HTERT RPE-1 (cell line): ENCODE measurements around the gene CTSD.
"Not testable (repeated sequence)": the region's sequence is repeated elsewhere in the genome, so short reads cannot be mapped to it uniquely, and the experiment has no call there.

Experiments
- in situ Hi-C: fragments of 300-500 bp; cut with MboI; formaldehyde crosslinking; loops from 4 replicates; pipeline ENCODE4 v1.14.3; 2020; ENCODE audit warnings: low sequenced_read_pairs

CTSD gene

DNA sequence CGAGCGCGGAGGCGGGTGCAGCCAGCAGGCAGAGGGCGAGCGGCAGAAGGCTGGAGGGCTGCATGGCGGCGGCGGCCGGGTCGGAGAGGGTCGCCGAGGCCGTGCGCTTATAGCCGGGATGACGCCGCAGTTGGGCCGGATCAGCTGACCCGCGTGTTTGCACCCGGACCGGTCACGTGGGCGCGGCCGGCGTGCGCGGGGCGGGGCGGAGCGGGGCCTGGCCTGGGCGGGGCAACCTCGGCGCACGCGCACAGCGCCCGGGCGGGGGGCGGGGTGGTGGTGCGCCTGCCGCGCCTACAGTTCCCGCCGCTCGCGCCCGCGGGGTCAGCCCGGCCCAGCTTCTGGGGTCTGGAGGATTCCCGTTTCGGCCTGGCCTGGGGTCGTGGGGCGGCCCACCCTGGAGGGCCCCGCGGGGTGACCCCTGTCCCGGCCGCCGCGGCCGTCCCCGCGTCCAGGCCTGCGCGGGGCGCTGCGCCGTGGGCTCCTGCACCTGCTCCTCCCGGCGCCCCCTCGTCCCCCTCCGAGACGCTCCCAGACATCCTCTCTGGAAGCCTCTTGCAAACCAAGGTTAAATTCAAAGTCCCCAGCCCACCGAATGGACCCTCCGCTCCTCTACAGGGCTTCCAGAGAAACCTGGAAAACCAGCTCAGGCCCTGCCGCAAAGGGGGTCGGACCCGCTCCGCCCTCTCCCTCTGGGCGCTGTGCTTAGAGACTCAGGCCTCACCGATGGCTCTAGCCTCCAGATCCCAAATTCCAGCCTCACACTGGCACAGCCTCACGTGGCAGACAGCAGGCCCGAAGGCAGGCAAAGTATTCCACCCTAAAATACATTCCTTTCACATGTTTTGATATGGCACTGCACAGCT, at the start of gene CTSD:
CTSD (minus strand) TSS at position 132 of the 866 bp plus-strand sequence; CDS start at position 64, 68 bp downstream.
- in situ Hi-C loops = no loop called here

DNA sequence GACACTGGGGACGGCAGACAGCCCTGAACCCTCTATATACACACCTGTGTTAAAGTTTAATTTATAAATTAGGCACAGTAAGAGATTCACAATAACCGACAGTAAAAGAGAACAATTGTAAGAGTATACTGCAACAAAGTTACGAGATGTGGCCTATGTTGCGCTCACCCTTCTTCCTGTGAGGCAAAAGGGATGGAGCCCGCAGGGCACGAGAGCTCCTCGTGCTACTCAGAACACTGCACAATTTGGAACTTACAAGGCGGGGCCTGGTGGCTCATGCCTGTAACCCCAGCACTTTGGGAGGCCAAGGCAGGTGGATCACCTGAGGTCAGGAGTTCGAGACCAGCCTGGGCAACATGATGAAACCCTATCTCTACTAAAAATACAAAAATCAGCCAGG, 49.6 kb upstream of the CTSD start:
- in situ Hi-C loops = not testable (repeated sequence)

DNA sequence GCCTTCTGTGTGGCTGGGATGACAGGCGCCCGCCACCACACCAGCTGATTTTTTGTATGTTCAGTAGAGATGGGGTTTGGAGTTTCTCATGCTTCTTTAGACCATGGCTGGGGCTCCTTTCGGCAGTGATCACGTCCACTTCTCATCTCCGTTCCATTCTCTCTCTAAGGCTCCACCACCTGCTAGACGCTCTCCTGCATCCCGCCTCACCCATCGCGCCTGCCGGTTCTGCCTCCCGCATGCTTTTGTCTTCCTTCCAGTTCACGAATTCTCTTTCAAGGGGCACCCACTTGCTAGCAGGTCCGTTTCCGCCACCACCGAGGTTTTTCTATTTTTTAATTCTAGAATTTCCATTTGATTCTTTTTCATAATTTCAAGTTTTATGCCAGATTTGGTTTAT, 49.1 kb upstream of the CTSD start:
- in situ Hi-C loops = no loop called here

DNA sequence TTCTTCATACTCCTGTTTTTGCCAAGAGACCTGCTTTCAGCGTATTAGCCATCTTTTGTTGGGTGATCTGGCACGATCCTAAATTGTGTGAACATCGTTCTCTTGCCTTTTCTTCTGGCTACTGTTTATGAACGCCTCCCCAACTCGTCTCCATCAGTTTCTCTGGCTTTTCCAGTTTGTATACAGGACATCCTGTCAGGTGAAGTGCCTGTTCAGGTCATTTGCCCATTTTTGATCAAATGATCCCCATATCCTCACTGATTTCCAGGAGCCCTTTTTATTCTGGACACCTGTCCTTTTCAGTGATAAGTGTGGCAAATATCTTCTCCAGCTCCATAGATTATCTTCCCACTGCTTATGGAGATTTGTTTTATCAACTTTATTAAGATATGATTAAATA, 48.5 kb upstream of the CTSD start:
- in situ Hi-C loops = no loop called here

DNA sequence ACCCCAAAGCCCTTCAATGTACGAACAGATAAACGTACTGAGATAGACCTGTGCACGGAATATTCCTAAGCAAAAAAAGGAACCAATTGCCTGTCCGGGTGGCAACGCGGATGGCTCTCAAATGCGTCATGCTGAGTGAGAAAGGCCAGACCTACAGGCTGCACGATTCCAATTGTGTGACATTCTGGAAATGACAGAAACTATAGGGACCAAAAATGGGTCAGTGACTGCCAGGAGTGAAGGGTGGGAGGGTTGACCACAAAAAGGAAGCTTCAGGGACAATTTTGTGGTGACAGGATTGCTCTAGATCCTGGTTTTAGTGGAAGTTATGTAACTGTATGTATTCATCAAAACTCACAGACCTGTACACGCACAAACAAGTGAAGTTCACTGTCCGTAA, 47.0 kb upstream of the CTSD start:
- in situ Hi-C loops = no loop called here

DNA sequence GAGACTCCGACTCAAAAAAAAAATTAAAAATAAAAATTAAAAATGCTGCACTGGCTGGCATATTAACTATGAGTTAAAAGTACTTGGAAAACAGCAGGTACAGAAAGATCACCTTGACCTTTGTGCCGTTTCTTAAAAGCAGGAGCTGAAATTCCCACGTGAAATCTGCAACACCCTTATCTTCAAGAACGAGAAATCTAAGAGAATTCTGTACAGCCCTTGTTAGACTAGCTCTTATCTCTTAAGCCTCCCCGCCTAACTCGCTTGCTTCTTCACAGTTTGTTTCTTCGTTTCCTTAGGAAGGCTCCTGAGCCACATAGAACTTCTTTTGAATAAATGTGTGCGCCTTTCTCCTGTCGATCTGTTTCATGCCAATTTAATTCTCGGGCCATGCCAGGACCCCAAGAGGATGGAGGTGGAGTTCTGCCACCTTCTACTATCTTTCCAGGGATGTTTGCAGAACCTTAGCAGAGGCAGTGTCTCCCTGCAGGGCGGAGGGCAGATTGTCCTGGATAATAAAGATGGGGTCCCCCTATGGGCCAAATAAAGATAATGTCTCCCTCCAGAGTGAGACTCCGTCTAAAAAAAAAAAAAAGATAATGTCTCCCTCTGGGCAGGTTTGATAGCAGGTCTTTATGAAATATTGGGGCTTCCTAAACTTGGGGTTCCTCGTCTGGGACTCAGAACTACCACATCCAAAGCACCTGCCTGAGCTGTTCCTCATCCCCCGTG, 43.7 kb upstream of the CTSD start:
- in situ Hi-C loops = no loop called here

DNA sequence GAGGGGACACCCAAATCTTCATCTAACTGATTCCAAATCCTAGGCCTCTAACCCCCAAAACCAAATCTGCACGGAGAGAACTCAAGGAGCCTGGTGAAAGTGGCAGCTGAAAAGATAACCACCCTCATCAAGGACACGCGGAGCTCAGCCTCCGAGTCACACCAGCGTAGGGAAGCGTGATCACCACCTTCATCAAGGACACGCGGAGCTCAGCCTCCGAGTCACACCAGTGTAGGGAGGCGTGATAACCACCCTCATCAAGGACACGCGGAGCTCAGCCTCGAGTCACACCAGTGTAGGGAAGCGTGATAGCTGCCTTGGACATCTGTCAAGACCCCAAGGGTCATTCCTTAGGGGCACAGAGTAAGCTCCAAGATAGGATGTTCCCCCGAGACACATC, 41.8 kb upstream of the CTSD start:
- in situ Hi-C loops = no loop called here

DNA sequence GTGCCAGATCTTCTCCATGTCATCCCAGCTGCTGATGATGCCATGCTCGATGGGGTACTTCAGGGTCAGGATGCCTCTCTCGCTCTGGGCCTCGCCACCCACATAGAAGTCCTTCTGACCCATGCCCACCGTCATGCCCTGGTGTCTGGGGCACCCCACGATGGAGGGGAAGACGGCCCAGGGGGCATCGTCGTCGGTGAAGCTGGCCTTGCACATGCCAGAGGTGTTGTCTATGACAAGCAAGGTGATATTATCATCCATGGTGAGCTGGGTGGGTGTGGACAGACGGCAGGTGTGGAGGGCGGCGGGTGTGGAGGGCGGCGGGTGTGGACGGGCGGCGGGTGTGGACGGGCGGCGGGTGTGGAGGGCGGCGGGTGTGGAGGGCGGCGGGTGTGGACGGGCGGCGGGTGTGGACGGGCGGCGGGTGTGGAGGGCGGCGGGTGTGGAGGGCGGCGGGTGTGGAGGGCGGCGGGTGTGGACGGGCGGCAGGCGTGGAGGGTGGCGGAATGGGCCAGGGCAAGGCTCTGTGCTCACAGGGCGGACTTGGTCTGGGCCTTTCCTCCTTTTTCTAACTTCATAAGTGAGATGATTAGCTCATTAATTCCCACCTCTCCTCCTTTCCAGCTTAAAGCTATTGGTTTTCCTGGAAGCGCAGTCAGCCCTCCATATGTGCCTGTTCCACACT, 40.2 kb upstream of the CTSD start:
- in situ Hi-C loops = not testable (repeated sequence)

DNA sequence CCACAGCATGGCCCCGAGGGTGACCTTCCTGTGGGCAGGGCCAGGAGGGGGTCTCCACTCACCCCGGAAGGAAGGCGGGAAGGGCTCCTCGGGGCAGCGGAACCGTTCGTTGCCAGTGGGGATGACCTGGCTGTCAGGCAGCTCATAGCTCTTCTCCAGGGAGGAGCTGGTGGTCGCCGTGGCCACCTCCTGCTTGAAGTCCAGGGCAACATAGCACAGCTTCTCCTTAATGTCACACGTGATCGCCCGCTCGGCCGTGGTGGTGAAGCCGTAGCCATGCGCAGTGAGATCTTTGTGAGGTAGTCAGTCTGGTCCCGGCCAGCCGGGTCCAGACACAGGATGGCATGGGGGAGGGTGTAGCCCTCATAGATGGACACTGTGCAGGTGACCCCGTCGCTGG, 39.5 kb upstream of the CTSD start:
- in situ Hi-C loops = no loop called here

DNA sequence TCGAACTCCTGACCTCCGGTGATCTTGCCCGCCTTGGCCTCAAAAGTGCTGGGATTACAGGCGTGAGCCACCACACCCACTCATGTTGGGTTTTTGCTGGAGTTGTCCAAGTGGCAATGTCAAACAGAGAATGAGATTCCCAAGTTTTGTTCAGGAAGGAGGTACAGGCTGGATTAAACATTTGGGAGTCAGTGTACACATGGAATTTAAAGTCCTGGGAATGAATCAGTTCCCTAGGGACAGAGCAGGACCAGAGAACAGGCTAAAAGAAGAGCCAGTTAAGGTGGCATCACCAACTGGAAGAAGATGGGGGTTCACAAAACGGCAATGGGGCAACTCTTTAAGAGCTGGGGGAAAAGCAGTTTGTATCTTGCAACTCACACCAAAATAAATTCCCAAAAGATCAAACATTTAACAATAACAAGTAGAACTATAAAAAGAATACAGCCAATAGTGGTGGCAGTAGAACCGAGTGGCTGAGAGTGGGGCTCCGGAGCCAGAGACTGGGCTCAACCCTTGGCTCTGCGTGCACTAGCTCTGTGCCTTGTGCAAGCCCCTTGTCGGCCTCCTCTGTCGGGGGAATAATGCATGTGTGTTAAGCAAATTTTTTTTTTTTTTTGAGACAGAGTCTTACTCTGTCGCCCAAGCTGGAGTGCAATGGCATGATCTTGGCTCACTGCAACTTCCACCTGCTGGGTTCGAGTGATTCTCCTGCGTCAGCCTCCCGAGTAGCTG, 33.8 kb upstream of the CTSD start:
- in situ Hi-C loops = no loop called here

DNA sequence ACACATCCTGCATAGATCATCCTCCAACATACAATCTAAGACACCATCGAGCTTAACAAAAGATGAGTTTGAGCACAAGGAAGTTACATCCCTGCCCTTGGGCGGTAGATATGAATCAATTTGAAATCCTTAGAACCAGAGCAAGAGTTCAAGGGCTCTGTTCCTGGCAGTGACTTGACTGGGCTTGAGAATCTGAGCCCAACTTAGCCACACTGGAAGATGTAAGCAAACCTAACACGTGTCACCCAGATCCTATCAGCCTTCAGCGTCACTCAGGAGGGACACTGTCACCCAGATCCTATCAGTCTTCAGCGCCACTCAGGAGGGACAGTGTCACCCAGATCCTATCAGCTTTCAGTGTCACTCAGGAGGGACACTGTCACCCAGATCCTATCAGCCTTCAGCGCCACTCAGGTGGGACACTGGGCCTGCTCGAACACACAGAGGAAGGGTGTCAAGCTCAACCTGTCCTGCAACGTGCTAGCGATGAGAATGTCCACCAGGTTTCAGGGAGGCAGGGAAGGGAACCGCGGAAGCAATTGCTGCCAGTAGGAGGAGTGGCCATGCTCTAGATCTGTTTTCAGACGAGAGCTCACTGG, 32.8 kb upstream of the CTSD start:
- in situ Hi-C loops = no loop called here

DNA sequence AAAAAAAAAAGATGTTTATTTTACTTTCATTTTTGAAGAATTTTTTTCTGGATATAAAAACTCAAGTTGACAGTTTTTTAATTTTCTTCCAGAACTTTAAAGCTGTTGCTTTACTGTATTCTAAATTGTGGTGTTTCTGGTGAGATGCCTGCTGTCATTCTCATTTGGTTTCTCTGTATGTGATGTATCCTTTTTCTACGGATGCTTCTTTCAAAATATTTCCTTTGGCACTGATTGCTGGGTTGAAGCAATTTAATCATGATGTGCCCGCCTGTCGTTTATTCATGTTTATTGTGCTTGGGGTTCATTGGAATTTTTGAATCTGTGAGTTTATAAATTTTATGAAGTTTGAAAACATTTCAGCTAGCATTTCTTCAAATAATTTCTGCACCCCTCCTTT, 29.4 kb upstream of the CTSD start:
- in situ Hi-C loops = no loop called here

DNA sequence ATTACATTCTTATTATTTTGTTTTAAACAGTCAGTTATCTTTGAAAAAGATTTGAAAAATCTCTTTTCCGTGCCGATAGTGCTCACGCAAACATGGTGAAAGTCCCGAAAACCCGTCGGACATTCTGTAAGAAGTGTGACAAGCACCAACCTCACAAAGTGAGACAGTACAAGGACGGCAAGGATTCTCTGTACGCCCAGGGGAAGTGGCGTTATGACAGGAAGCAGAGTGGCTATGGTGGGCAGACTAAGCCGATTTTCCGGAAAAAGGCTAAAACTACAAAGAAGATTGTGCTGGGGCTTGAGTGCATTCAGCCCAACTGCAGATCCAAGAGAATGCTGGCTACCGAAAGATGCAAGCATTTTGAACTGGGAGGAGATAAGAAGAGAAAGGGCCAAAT, 28.7 kb upstream of the CTSD start:
- in situ Hi-C loops = no loop called here

DNA sequence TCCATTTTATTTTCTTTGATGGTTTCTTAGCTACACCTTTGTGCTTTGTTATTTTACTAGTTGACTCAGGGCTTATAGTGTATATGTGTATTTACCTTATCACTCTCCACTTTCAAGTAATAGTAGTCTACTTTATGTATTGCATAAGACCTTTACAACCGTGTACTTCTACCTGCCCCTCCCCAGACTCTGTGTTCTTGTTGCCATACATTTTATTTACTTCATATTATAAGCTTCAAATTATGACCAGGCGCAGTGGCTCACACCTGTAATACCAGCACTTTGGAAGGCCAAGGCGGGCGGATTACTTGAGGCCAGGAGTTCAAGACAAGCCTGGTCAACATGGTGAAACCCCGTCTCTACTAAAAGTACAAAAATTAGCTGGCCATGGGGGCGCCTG, 28.2 kb upstream of the CTSD start:
- in situ Hi-C loops = no loop called here

DNA sequence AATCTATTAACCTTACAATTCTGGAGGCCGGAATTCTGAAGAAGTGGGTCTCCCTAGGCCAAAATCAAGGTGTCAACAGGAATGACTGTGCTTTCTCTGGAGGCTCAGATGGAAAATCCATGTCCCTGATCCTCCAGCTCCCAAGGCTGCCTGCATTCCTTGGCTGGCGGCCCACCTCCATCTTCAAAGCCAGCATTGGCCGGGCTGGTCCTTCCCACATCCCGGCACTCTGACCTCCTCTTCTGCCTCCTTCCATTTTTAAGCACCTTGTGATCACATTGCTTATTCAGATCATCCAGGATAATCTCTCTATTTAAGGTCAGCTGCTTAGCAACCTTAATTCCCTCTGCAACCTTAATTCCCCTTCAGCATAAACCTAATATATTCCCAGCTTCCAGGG, 22.7 kb upstream of the CTSD start:
- in situ Hi-C loops = no loop called here

DNA sequence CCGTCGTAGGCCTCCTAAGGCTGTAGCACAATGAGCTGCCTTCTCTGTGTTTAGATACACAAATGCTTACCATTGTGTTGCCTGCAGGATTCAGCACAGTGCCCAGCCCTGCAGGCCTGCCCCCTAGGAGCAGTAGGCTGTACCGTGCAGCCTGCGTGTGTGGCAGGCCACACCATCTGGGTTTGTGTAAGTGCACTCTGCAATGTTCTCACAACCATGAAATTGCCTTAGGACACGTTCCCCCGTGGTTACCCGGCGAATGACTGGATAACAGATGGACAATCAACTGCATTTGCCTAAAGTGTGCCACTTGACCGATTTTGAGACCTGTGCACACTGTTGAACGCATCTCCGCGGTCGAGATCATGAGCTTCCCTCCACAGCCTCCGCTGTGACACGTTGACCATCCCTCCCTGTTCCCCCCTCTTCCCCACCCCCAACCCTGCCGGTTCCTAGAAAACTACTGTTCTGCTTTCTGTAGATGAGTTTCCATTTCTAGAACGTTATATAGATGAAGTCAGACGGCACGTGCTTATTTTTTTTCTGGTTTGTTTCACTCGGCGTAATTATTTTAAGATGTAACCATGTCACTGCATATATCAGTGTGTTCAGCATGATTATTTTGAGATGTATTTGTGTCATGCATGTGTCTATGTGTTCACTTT, 22.2 kb upstream of the CTSD start:
- in situ Hi-C loops = no loop called here

DNA sequence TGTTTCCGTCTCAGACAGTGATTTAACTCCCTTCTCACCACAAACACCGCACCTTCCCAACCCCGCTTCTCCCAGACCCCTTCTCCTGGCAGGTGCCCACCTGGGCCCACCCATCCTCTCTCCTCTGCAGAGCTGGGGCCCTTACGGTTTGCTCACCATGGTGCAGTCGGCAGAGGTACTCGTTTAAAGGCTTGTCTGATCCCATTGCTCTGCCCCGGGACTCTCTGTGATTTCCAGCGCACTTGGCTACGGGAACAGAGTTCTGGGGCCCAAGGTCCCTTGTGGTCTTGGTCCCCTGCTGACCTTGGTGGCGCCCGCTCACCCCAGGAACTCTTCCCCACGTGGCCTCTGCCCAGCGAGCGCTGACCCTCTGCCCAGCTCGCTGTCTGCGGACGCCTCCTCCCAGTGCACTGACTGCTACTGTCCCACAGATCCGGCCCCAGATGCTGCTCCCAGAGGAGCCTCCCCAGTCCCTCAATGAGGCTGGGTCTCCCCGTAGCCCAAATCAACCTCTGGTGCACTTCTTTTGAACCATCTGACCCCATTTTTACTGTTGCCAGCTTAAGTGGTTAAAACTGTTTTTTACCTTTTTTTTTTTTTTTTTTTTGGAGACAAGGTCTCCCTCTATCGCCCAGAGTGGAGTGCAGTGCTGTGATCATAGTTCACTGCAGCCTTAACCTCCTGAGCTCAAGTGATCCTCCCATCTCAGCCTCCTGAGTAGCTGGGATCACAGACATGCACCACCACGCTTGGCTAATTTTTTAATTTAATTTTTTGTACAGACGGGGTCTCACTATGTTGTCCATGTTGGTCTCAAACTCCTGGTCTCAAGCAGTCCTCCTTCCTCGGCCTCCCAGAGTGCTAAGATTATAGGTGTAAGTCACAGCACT, 21.3 kb upstream of the CTSD start:
- in situ Hi-C loops = no loop called here

DNA sequence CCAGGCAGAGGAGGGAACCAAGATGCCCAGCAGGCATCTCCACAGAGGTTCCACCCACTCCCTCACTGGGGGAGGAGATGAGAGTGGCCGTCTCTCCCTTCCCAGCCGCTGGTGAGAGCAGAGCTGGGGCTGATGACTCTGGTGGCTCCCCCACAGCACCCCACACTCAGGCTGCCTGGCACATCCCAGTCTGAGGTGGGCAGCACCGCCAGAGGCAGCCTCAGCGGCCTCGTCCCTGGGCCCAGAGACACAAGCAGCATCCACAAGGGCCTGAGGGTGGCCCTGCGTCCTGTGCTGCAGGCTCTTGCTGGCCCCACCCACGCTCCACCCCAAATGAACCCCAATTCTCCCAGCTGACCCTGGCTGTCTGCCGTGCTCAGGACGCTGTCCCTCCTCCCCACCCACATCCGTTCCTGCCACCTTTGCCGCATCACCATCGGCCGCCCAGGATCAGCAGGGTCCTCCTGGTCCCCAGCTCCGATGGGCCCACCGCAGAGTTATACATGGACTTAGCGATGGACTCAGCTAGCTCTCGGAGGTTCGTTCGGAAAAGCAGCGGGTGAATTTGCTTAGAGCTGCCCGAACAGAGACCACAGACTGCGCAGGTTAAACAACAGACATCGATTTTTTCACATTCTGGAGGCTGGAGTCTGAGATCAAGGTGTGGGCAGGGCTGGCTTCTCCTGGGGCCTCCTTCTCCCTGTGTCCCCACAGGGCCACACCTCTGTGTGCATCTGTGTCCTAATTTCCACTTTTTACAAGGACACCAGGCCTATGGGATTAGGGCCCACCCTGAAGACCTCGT, 20.2 kb upstream of the CTSD start:
- in situ Hi-C loops = no loop called here
